LNCAP (cell line): ENCODE results near the gene TRPC4AP.

Experiments used
- TF ChIP-seq, protein P1 (sequence below): fragments of 450-650 bp; IDR thresholded peaks from 2 replicates; pipeline ENCODE4 v1.5.1; 2017; ENCODE audit warnings: mild to moderate bottlenecking

The TRPC4AP gene

GRCh38 chr20:35004051-35004725 lies 88.4 kb downstream of the TRPC4AP start:
- TF ChIP-seq, protein P1, sequence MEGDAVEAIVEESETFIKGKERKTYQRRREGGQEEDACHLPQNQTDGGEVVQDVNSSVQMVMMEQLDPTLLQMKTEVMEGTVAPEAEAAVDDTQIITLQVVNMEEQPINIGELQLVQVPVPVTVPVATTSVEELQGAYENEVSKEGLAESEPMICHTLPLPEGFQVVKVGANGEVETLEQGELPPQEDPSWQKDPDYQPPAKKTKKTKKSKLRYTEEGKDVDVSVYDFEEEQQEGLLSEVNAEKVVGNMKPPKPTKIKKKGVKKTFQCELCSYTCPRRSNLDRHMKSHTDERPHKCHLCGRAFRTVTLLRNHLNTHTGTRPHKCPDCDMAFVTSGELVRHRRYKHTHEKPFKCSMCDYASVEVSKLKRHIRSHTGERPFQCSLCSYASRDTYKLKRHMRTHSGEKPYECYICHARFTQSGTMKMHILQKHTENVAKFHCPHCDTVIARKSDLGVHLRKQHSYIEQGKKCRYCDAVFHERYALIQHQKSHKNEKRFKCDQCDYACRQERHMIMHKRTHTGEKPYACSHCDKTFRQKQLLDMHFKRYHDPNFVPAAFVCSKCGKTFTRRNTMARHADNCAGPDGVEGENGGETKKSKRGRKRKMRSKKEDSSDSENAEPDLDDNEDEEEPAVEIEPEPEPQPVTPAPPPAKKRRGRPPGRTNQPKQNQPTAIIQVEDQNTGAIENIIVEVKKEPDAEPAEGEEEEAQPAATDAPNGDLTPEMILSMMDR = no peak

- TF ChIP-seq, protein P1 = no peak
Observed at GRCh38 chr20:35003211-35004031, 89.2 kb downstream of the TRPC4AP start.

- TF ChIP-seq, protein P1 = no peak
Observed at GRCh38 chr20:35002426-35003210, 90.0 kb downstream of the TRPC4AP start.

GRCh38 chr20:35001596-35002362 lies 90.8 kb downstream of the TRPC4AP start:
- TF ChIP-seq, protein P1 = peak; percentile 52

GRCh38 chr20:35000922-35001595 lies 91.5 kb downstream of the TRPC4AP start:
- TF ChIP-seq, protein P1 = no peak

DNA sequence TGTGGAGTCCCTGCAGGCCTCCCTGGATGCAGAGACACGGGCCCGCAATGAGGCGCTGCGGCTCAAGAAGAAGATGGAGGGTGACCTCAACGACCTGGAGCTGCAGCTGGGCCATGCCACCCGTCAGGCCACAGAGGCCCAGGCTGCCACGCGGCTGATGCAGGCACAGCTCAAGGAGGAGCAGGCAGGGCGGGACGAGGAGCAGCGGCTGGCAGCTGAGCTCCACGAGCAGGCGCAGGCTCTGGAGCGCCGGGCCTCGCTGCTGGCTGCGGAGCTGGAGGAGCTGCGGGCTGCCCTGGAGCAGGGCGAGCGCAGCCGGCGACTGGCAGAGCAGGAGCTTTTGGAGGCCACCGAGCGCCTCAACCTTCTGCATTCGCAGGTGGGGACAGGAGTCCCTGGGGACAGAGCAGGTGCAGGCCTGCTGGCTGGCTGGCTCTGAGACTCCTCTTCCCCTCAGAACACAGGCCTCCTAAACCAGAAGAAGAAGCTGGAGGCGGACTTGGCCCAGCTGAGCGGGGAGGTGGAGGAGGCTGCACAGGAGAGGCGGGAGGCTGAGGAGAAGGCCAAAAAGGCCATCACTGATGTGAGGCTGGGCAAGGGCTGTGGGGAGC lies 92.2 kb downstream of the TRPC4AP start:
- TF ChIP-seq, protein P1 = no peak
